ENCODE results near the gene SMYD3.

The SMYD3 gene

DNA sequence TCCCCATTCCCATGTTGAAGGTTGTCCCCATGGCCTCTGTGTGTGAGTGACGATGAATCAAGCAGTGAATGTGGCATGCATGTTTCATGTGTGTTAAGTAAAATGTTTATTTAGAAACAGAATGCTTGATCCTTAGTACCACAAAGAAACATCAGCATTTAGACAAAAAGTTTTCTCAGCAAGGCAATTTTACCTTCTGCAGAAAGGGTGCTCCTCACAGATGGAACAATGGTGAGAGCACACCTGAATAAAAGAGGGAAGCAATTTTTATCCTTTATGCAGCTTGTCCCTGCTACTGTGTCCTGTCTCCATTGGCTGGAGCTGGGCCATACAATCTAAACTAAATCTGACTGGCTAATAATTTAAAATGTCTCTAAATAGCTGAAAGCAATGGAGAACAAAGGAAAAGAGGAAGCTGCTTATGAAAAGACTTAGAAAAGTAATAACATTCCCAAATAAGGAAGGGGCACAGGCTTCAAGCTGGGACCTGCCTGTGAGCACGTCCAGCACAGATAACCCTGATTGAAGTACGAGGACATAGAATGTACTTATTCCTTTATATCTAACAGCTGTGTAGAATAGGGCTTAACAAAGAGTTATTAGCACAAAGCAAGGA, 8.4 kb upstream of the SMYD3 start:
- H3K79me2 ChIP-seq (ENCODE audit: insufficient read depth, low read length): no peaks in the 10 kb centered on the region
- H3K9ac ChIP-seq (ENCODE audit: low read length): no peak overlapping the region
- no peaks in the 10 kb centered on the region for H3K9me2 ChIP-seq (replicated peaks; ENCODE audit: insufficient read depth, low read length)
- no peaks in the 10 kb centered on the region for H4K20me1 ChIP-seq (ENCODE audit: low read depth, low read length)
- H3K9me3 ChIP-seq (ENCODE audit: insufficient read depth, low read length): peaks cover 24% of the 10 kb centered on the region; the same call in 1 of the 2 replicates
- no peak overlapping the region for H3K4me2 ChIP-seq (ENCODE audit: low read depth, low read length, poor library complexity, severe bottlenecking)
- H3K27ac ChIP-seq (ENCODE audit: low read depth, low read length): no peak overlapping the region
- no peak overlapping the region for H2AFZ ChIP-seq (ENCODE audit: low read depth, low read length, severe bottlenecking)
- H3K27me3 ChIP-seq (ENCODE audit: low read length): no peaks in the 10 kb centered on the region
- no peaks in the 10 kb centered on the region for H3K36me3 ChIP-seq (ENCODE audit: low read length)
- TF ChIP-seq CTCF (IDR thresholded peaks at IDR 0.05; ENCODE audit: insufficient read depth, low read length, poor library complexity, severe bottlenecking) (no peak), EZH2phosphoT487 (conservative IDR thresholded peaks at IDR 0.05; ENCODE audit: low read length) (no peak)
- no peaks in the 10 kb centered on the region for H3F3A ChIP-seq (ENCODE audit: insufficient read depth)
- H3K4me3 ChIP-seq (ENCODE audit: insufficient read depth, low read length, poor library complexity, severe bottlenecking): no peak overlapping the region

DNA sequence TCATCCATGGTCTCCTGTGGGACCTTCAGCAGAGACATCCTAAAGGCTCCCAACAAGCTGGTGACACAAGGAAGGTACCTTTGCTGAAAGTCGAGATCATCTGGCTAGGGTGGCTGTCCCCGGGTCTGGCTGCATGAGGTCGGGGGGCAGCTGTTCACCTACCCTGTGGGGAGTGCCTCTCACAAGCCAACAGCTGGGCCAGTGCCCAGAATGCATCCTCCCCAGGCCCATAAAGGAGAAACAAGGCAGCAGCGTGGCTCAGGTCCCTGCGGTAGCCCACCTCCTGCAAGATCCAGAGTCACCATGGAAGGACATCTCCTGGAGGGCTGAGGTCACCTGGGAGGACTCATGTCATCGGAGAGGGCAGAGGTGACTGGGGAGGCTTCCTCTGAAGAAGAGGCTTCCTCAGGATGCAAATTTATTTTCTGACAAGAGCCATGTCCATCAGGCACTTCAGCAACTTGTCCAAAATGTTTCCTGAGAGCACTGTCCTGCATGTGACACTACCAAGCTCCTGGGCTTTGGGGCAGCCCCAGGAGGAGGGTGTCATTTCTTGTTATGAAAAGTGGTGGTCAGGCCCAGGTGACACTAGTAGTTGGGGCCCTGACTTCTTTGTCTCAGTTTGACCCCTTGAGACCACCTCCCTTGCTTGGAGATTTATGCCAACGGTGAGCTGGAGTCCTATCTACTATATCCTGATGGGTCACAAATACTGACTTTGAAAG, 6.7 kb upstream of the SMYD3 start:
- Histone ChIP-seq H3K79me2 (ENCODE audit: insufficient read depth, low read length) (no peaks in the 10 kb centered on the region), H3K9ac (ENCODE audit: low read length) (no peak overlapping the region), H3K27me3 (ENCODE audit: low read length) (no peaks in the 10 kb centered on the region), H4K20me1 (ENCODE audit: low read depth, low read length) (no peaks in the 10 kb centered on the region), H3F3A (ENCODE audit: insufficient read depth) (no peaks in the 10 kb centered on the region), H3K27ac (ENCODE audit: low read depth, low read length) (no peak overlapping the region), H3K9me2 (replicated peaks; ENCODE audit: insufficient read depth, low read length) (no peaks in the 10 kb centered on the region), H3K4me3 (ENCODE audit: insufficient read depth, low read length, poor library complexity, severe bottlenecking) (no peak overlapping the region), H3K9me3 (ENCODE audit: insufficient read depth, low read length) (peaks cover 24% of the 10 kb centered on the region; the same call in 1 of the 2 replicates), H2AFZ (ENCODE audit: low read depth, low read length, severe bottlenecking) (no peak overlapping the region), H3K4me2 (ENCODE audit: low read depth, low read length, poor library complexity, severe bottlenecking) (peak overlapping the region; percentile 7), H3K36me3 (ENCODE audit: low read length) (no peaks in the 10 kb centered on the region)
- no peak for TF ChIP-seq EZH2phosphoT487 (conservative IDR thresholded peaks at IDR 0.05; ENCODE audit: low read length)
- TF ChIP-seq CTCF (IDR thresholded peaks at IDR 0.05; ENCODE audit: insufficient read depth, low read length, poor library complexity, severe bottlenecking): no peak

- no peaks in the 10 kb centered on the region for H4K20me1 ChIP-seq (ENCODE audit: low read depth, low read length)
- no peaks in the 10 kb centered on the region for H3F3A ChIP-seq (ENCODE audit: insufficient read depth)
- H3K27me3 ChIP-seq (ENCODE audit: low read length): no peaks in the 10 kb centered on the region
- no peaks in the 10 kb centered on the region for H3K9me2 ChIP-seq (replicated peaks; ENCODE audit: insufficient read depth, low read length)
- H3K79me2 ChIP-seq (ENCODE audit: insufficient read depth, low read length): no peaks in the 10 kb centered on the region
- no peak overlapping the region for H3K4me2 ChIP-seq (ENCODE audit: low read depth, low read length, poor library complexity, severe bottlenecking)
- no peak overlapping the region for H3K27ac ChIP-seq (ENCODE audit: low read depth, low read length)
- H2AFZ ChIP-seq (ENCODE audit: low read depth, low read length, severe bottlenecking): no peak overlapping the region
- TF ChIP-seq CTCF (IDR thresholded peaks at IDR 0.05; ENCODE audit: insufficient read depth, low read length, poor library complexity, severe bottlenecking) (no peak), EZH2phosphoT487 (conservative IDR thresholded peaks at IDR 0.05; ENCODE audit: low read length) (no peak)
- H3K4me3 ChIP-seq (ENCODE audit: insufficient read depth, low read length, poor library complexity, severe bottlenecking): no peak overlapping the region
- H3K36me3 ChIP-seq (ENCODE audit: low read length): no peaks in the 10 kb centered on the region
- H3K9ac ChIP-seq (ENCODE audit: low read length): no peak overlapping the region
- H3K9me3 ChIP-seq (ENCODE audit: insufficient read depth, low read length): peaks cover 24% of the 10 kb centered on the region; the same call in 1 of the 2 replicates
Measured at GRCh38 chr1:246513041-246513440, 6.0 kb upstream of the SMYD3 start.
